Stimulated activated CD8-positive, alpha-beta memory T cell treated with anti-CD3 and anti-CD28 coated beads, Interleukin-4, amount 100 ng/mL, for 4 hours (primary cell): ENCODE results near the gene RBMS2.
"Not testable (repeated sequence)": the region's sequence is repeated elsewhere in the genome, so short reads cannot be mapped to it uniquely, and the experiment has no call there.

Source experiments
- DNase-seq, 2 donors: peaks; one replicate each; pipeline ENCODE4 v3.0.0-alpha.2; 2020; ENCODE audit warnings: low read depth in 2 of 2, low spot score in 1 of 2

Gene RBMS2

GRCh38 chr12:56521590-56522371 is at the start of gene RBMS2:
Gene RBMS2 (plus strand): TSS chr12:56521820. CDS start chr12:56522024, 204 bp downstream.
- peak in 1 of 2 donors; percentile 16 for DNase-seq

- DNase-seq: no peak
Measured at GRCh38 chr12:56474389-56474788, 47.2 kb upstream of the RBMS2 start.

- DNase-seq: no peak
Measured at GRCh38 chr12:56476143-56476542, 45.5 kb upstream of the RBMS2 start.

GRCh38 chr12:56476972-56477432 is 44.6 kb upstream of the RBMS2 start:
- no peak for DNase-seq

- DNase-seq: no peak
Measured at GRCh38 chr12:56477521-56478225, 43.9 kb upstream of the RBMS2 start.

GRCh38 chr12:56479625-56480024 is 42.0 kb upstream of the RBMS2 start:
- no peak for DNase-seq

- DNase-seq: no peak
Measured at GRCh38 chr12:56484566-56484965, 37.1 kb upstream of the RBMS2 start.

- DNase-seq: no peak
Measured at GRCh38 chr12:56486694-56487093, 34.9 kb upstream of the RBMS2 start.

- DNase-seq: no peak
Measured at GRCh38 chr12:56487448-56488040, 34.1 kb upstream of the RBMS2 start.

- peak; percentile 37 to 50 for DNase-seq
Measured at GRCh38 chr12:56488041-56488955, 33.3 kb upstream of the RBMS2 start, which contains the start of gene GLS2. Gene GLS2 (minus strand): TSS chr12:56488161. CDS start chr12:56488118, 43 bp downstream.

GRCh38 chr12:56490360-56490759 is 31.3 kb upstream of the RBMS2 start:
- no peak for DNase-seq

- not testable (repeated sequence) for DNase-seq
Measured at GRCh38 chr12:56493409-56494105, 28.1 kb upstream of the RBMS2 start.

- DNase-seq: not testable (repeated sequence)
Measured at GRCh38 chr12:56494106-56494415, 27.6 kb upstream of the RBMS2 start.

- not testable (repeated sequence) for DNase-seq
Measured at GRCh38 chr12:56494481-56494880, 27.1 kb upstream of the RBMS2 start.

- peak; percentile 20 to 28 for DNase-seq
Measured at GRCh38 chr12:56496704-56497103, 24.9 kb upstream of the RBMS2 start.

- not testable (repeated sequence) for DNase-seq
Measured at GRCh38 chr12:56498126-56498902, 23.3 kb upstream of the RBMS2 start.

- DNase-seq: not testable (repeated sequence)
Measured at GRCh38 chr12:56499452-56499851, 22.2 kb upstream of the RBMS2 start.

- not testable (repeated sequence) for DNase-seq
Measured at GRCh38 chr12:56499879-56500278, 21.7 kb upstream of the RBMS2 start.

- no peak for DNase-seq
Measured at GRCh38 chr12:56510786-56511185, 10.8 kb upstream of the RBMS2 start.

GRCh38 chr12:56514014-56514318 is 7.7 kb upstream of the RBMS2 start:
- not testable (repeated sequence) for DNase-seq
